ENCODE data around the gene C13orf42. TPM values are rescaled to one million over a fixed set of nuclear protein-coding genes. Genes with fewer than 3 reads are reported as not detected.

The C13orf42 gene
- total and polyA plus RNA-seq, 7 donors, result not detected

DNA sequence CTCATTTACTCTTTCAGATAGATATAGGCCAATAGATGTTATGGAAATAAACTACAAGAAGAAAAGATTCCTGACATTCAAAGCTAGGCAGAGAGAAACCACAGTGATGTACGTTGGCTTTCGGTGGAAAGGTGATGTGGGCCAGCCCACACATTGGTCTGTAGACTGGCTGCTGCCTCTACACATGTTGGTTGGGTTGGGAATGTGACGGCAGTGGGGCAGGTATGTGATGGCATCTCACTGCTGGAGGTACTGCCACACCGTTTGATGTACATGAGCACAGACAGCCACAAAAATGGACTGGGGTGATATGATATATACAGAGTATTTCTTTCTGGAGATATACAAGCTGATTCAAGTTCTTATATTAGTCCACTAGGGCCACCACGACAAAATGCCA, 69.4 kb downstream of the C13orf42 start:
- DNase-seq, result no peak
- H3K9me3 ChIP-seq, result no peaks in the 10 kb centered on the region
- 72 to 76% (median 75%) methylated on average over 5 of the region's 5 CpGs for WGBS, 3 donors

DNA sequence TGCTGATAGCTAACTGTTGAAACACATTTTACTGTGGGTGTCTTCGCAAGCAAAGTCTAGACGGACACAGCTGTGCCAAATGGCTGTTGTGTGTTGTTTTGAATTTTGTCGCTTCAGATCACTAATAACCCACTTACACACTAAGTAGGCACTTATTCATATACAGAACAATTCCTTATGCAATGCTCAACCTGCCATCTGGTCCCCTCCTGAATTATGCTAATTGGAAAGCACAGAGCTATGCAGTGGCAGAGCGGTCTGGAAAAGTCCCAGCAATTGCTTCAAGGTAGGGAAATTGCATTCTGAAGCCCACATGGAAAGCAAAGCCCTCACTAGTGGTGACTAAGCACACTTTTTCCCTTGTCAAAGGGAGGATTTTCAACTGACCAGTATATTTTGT, 69.9 kb downstream of the C13orf42 start:
- no peaks in the 10 kb centered on the region for H3K36me3 ChIP-seq (ENCODE audit: insufficient read depth in 1 of 2, low read depth in 1 of 2)
- no peak for ATAC-seq
- intact Hi-C loops (cut with DNase I), result no loop called here

More for the DNA sequence above, 69.4 kb downstream of the C13orf42 start:
- H3K27me3 ChIP-seq (ENCODE audit: insufficient read depth in 3 of 3, low read length in 2 of 3), result no peaks in the 10 kb centered on the region
- H3K27ac ChIP-seq, result no peak overlapping the region
- no peak overlapping the region for H3K4me3 ChIP-seq
- no peaks in the 10 kb centered on the region for H3K4me1 ChIP-seq
- intact Hi-C loops (cut with DNase I), result no loop called here
- no peak for ATAC-seq
- no peaks in the 10 kb centered on the region for H3K36me3 ChIP-seq (ENCODE audit: insufficient read depth in 1 of 2, low read depth in 1 of 2)
- TF ChIP-seq, protein P1, sequence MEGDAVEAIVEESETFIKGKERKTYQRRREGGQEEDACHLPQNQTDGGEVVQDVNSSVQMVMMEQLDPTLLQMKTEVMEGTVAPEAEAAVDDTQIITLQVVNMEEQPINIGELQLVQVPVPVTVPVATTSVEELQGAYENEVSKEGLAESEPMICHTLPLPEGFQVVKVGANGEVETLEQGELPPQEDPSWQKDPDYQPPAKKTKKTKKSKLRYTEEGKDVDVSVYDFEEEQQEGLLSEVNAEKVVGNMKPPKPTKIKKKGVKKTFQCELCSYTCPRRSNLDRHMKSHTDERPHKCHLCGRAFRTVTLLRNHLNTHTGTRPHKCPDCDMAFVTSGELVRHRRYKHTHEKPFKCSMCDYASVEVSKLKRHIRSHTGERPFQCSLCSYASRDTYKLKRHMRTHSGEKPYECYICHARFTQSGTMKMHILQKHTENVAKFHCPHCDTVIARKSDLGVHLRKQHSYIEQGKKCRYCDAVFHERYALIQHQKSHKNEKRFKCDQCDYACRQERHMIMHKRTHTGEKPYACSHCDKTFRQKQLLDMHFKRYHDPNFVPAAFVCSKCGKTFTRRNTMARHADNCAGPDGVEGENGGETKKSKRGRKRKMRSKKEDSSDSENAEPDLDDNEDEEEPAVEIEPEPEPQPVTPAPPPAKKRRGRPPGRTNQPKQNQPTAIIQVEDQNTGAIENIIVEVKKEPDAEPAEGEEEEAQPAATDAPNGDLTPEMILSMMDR (IDR thresholded peaks at IDR 0.05), result no peak

DNA sequence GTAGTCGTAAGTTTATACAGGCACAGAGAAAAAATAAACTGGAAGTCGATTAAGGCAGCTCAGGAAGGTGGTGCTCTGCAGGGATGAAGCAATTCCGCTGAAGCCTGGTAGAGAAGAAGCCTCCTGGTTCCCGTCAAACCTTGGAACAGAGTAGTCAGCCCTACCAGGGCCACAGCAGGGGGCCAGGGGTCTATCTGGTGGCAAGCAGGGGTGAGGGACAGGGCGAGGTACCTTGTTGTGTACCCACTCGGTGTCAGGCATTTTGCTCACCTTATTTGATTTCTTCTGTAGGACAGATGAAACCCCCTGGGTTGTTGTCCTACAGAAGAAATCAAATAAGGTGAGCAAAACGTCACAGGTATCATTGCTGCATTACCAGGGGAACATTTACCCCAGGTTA, 70.6 kb downstream of the C13orf42 start:
- no peaks in the 10 kb centered on the region for H3K36me3 ChIP-seq (ENCODE audit: insufficient read depth in 1 of 2, low read depth in 1 of 2)
- no peak overlapping the region for H3K4me3 ChIP-seq
- H3K9me3 ChIP-seq, result no peaks in the 10 kb centered on the region
- H3K27me3 ChIP-seq (ENCODE audit: insufficient read depth in 3 of 3, low read length in 2 of 3), result no peaks in the 10 kb centered on the region
- intact Hi-C loops (cut with DNase I), result no loop called here
- no peak for DNase-seq
- WGBS, 3 donors, result 86 to 92% (median 87%) methylated on average over 7 of the region's 7 CpGs
- ATAC-seq, result no peak
- TF ChIP-seq, protein P1 (IDR thresholded peaks at IDR 0.05), result no peak
- no peak overlapping the region for H3K27ac ChIP-seq
- no peaks in the 10 kb centered on the region for H3K4me1 ChIP-seq

More for the DNA sequence above, 69.9 kb downstream of the C13orf42 start:
- TF ChIP-seq, protein P1 (IDR thresholded peaks at IDR 0.05), result no peak
- WGBS, 3 donors, result 90 to 96% (median 91%) methylated on average over 4 of the region's 4 CpGs
- Histone ChIP-seq H3K4me3 (no peak overlapping the region), H3K4me1 (no peaks in the 10 kb centered on the region), H3K27me3 (ENCODE audit: insufficient read depth in 3 of 3, low read length in 2 of 3) (no peaks in the 10 kb centered on the region), H3K27ac (no peak overlapping the region), H3K9me3 (no peaks in the 10 kb centered on the region)
- DNase-seq, result no peak

DNA sequence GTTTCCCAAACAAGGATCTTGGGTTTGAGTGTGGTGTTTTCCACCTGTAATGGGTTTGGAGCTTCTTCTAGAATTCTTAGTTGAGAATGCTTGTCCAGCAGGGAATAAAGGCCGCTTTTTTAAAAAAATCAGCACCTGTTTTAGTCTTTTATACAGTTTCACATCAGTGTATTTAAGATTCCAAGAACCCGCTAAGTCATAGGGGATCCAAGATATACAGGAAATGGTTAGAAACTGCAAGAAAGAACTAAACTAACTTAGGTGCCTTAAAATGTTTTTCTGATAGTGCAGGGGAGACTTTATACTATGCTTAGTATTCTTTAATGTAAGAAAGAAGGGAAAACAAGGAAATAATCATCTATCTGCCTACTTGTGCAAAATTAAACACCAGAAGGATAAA, 74.7 kb downstream of the C13orf42 start:
- no peaks in the 10 kb centered on the region for H3K27me3 ChIP-seq (ENCODE audit: insufficient read depth in 3 of 3, low read length in 2 of 3)
- H3K36me3 ChIP-seq (ENCODE audit: insufficient read depth in 1 of 2, low read depth in 1 of 2), result no peaks in the 10 kb centered on the region
- no peaks in the 10 kb centered on the region for H3K4me1 ChIP-seq
- TF ChIP-seq, protein P1 (IDR thresholded peaks at IDR 0.05), result no peak
- WGBS, 3 donors, result 48 to 57% (median 52%) methylated on average over 2 of the region's 2 CpGs
- DNase-seq (no peak), ATAC-seq (no peak)
- no peak overlapping the region for H3K4me3 ChIP-seq
- no peak overlapping the region for H3K27ac ChIP-seq
- intact Hi-C loops (cut with DNase I), result no loop called here
- no peaks in the 10 kb centered on the region for H3K9me3 ChIP-seq

DNA sequence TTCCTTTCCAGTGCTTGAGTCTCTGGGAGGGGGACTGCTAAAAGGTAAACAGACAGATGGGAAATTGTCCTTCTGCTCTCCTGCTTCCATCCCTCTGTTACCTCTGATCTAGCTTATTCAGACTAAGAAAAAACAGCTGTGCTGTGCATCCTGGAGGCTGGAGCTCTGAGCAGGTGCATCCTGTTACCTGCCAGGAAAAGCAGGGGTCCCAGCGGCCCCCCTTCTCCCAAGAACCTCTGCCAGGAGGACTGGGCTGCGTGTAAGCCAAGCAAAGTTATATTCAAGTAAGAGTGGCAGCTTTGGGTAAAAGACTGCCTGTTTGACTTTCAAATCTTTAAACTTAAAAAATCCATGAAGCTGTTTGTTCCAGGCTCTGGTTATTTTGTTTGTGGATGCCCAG, 75.1 kb downstream of the C13orf42 start:
- intact Hi-C loops (cut with DNase I), result no loop called here
- WGBS, 3 donors, result 21 to 31% (median 31%) methylated on average over 2 of the region's 2 CpGs
- H3K4me3 ChIP-seq, result no peak overlapping the region
- H3K36me3 ChIP-seq (ENCODE audit: insufficient read depth in 1 of 2, low read depth in 1 of 2), result no peaks in the 10 kb centered on the region
- H3K27me3 ChIP-seq (ENCODE audit: insufficient read depth in 3 of 3, low read length in 2 of 3), result no peaks in the 10 kb centered on the region
- no peaks in the 10 kb centered on the region for H3K9me3 ChIP-seq
- no peak overlapping the region for H3K27ac ChIP-seq
- ATAC-seq (no peak), DNase-seq (no peak)
- H3K4me1 ChIP-seq, result no peaks in the 10 kb centered on the region
- TF ChIP-seq, protein P1 (IDR thresholded peaks at IDR 0.05), result no peak
